GM19372 (cell line): Measurements from ENCODE around the gene P2RX1.

Experiments
- ATAC-seq: cut with Tn5 transposase; IDR thresholded peaks from one replicate; pipeline ENCODE4 v1.9.1; 2021; ENCODE audit warnings: mild to moderate bottlenecking, low read depth, moderate library complexity; ENCODE audit not compliant: unreplicated experiment

P2RX1 gene

GRCh38 chr17:3926860-3927627 lies 10.8 kb upstream of the P2RX1 start:
- ATAC-seq, result no peak

- ATAC-seq, result no peak
Observed at GRCh38 chr17:3925684-3926485, 9.6 kb upstream of the P2RX1 start.

GRCh38 chr17:3924512-3925350 lies 8.5 kb upstream of the P2RX1 start:
- no peak for ATAC-seq

GRCh38 chr17:3923466-3924190 lies 7.4 kb upstream of the P2RX1 start:
- ATAC-seq, result no peak

GRCh38 chr17:3922765-3923164 lies 6.5 kb upstream of the P2RX1 start:
- ATAC-seq, result no peak

GRCh38 chr17:3921502-3922319 lies 5.4 kb upstream of the P2RX1 start:
- ATAC-seq, result no peak

- ATAC-seq, result no peak
Observed at GRCh38 chr17:3921006-3921405, 4.7 kb upstream of the P2RX1 start.

- no peak for ATAC-seq
Observed at GRCh38 chr17:3919123-3919624, 2.9 kb upstream of the P2RX1 start.

- no peak for ATAC-seq
Observed at GRCh38 chr17:3918372-3919122, 2.3 kb upstream of the P2RX1 start.

- ATAC-seq, result no peak
Observed at GRCh38 chr17:3917391-3917931, 1.2 kb upstream of the P2RX1 start.

- ATAC-seq, result no peak
Observed at GRCh38 chr17:3916825-3917224, 560 bp upstream of the P2RX1 start.

- no peak for ATAC-seq
Observed at GRCh38 chr17:3915581-3915994, 677 bp downstream of the P2RX1 start.

GRCh38 chr17:3914312-3914670 lies 2.0 kb downstream of the P2RX1 start:
- no peak for ATAC-seq

- ATAC-seq, result no peak
Observed at GRCh38 chr17:3913531-3914311, 2.5 kb downstream of the P2RX1 start.

GRCh38 chr17:3912827-3913226 lies 3.4 kb downstream of the P2RX1 start:
- no peak for ATAC-seq

- peak; percentile 73 for ATAC-seq
Observed at GRCh38 chr17:3911271-3912053, 4.8 kb downstream of the P2RX1 start.
